Nephron progenitor cell (in vitro differentiated cells): ENCODE results near the gene YIF1A.
A peak's percentile ranks its signal among the peaks of the same experiment; 100 is the strongest.

Experiments used
- DNase-seq: peaks from one replicate; pipeline ENCODE4 v3.0.0; 2021
- H3K27ac Mint-ChIP-seq: 2 replicates; pipeline ENCODE4 v1.8.0; 2021; ENCODE audit warnings: mild to moderate bottlenecking, moderate library complexity, mixed read lengths
- H3K27me3 Mint-ChIP-seq: 2 replicates; pipeline ENCODE4 v1.8.0; 2021; ENCODE audit warnings: mild to moderate bottlenecking, low read depth, mixed read lengths; ENCODE audit not compliant: poor library complexity
- H3K36me3 Mint-ChIP-seq: 2 replicates; pipeline ENCODE4 v1.8.0; 2021; ENCODE audit warnings: low read depth, mixed read lengths
- H3K4me1 Mint-ChIP-seq: 2 replicates; pipeline ENCODE4 v1.8.0; 2021; ENCODE audit warnings: mixed read lengths
- H3K4me3 Mint-ChIP-seq: 2 replicates; pipeline ENCODE4 v1.8.0; 2021; ENCODE audit warnings: mild to moderate bottlenecking, moderate library complexity, mixed read lengths
- H3K9me3 Mint-ChIP-seq: 2 replicates; pipeline ENCODE4 v1.8.0; 2021; ENCODE audit warnings: mild to moderate bottlenecking, moderate library complexity, mixed read lengths
- TF ChIP-seq, protein P1 (sequence below): fragments of 200-600 bp; sonication (generic); IDR thresholded peaks from 2 replicates; pipeline ENCODE4 v1.5.0; 2021; ENCODE audit warnings: antibody characterized with exemption

The YIF1A gene

DNA sequence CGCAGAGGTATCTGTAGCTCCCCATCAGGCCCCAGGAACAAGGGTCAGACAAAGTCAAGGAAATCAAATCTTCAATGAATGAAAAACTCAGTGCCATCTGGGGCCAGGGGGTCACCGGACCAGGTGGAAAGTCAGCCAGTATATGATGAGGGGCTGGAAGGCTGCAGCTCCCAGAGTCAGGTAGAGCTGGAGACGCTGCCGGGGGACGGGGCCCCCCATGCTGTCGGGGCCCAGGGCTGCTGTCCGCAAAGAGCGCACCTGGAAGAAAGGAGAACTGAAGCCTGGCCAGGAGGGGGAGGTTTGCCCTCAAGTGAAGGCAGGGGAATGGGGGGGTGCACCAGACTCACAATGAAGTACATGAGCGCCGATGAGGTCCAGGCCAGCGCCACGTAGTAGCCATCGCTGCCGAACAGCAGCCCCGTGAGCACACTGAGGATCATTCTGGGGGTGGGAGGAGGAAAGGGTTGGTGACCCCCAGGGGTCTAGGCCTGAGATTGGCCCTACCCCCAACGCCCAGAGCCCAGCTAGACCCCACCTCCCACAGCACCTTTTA lies 4.3 kb downstream of the YIF1A start:
- TF ChIP-seq, protein P1, sequence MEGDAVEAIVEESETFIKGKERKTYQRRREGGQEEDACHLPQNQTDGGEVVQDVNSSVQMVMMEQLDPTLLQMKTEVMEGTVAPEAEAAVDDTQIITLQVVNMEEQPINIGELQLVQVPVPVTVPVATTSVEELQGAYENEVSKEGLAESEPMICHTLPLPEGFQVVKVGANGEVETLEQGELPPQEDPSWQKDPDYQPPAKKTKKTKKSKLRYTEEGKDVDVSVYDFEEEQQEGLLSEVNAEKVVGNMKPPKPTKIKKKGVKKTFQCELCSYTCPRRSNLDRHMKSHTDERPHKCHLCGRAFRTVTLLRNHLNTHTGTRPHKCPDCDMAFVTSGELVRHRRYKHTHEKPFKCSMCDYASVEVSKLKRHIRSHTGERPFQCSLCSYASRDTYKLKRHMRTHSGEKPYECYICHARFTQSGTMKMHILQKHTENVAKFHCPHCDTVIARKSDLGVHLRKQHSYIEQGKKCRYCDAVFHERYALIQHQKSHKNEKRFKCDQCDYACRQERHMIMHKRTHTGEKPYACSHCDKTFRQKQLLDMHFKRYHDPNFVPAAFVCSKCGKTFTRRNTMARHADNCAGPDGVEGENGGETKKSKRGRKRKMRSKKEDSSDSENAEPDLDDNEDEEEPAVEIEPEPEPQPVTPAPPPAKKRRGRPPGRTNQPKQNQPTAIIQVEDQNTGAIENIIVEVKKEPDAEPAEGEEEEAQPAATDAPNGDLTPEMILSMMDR, result no peak
- Mint-ChIP-seq H3K36me3 (no peaks in the 10 kb centered on the region), H3K4me3 (no peak overlapping the region), H3K4me1 (peaks cover 47% of the 10 kb centered on the region), H3K9me3 (no peaks in the 10 kb centered on the region), H3K27ac (no peak overlapping the region), H3K27me3 (peaks cover 21% of the 10 kb centered on the region)
- DNase-seq, result no peak

DNA sequence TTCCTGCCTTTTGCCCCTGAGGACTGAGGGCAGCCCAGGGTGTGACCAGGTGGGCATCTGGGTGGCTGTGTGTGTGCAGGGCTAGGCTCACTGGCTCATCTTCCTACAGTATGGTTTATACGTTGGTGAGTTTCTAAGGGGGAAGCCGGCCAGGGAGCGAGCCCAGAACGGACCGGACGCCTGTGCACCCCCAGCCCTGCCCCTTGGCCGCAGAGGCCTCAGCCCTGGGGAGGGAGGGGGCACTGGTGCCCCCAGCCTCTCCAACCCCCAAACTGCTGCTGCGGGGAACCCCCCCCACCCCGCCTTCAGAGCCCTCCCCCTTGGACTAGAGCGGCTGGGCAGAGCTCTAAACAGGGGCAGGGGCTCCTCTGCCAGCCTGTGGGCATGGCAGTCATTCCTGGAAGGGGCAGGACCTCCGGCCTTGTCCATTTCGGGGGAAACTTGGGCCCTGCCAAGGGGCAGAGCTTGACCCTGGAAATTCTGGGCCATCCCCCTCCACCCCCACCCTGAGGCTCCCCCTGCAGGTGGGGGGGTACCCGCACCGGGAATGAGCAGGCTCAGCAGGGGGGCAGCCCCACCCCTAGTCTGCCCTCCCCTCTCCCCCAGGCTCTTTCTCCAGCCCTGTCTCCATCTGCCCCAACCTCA lies 5.4 kb downstream of the YIF1A start:
- Mint-ChIP-seq H3K9me3 (no peaks in the 10 kb centered on the region), H3K4me1 (peaks cover 50% of the 10 kb centered on the region), H3K27ac (no peak overlapping the region), H3K27me3 (peaks cover 22% of the 10 kb centered on the region), H3K4me3 (no peak overlapping the region), H3K36me3 (no peaks in the 10 kb centered on the region)
- no peak for DNase-seq
- TF ChIP-seq, protein P1, result no peak

DNA sequence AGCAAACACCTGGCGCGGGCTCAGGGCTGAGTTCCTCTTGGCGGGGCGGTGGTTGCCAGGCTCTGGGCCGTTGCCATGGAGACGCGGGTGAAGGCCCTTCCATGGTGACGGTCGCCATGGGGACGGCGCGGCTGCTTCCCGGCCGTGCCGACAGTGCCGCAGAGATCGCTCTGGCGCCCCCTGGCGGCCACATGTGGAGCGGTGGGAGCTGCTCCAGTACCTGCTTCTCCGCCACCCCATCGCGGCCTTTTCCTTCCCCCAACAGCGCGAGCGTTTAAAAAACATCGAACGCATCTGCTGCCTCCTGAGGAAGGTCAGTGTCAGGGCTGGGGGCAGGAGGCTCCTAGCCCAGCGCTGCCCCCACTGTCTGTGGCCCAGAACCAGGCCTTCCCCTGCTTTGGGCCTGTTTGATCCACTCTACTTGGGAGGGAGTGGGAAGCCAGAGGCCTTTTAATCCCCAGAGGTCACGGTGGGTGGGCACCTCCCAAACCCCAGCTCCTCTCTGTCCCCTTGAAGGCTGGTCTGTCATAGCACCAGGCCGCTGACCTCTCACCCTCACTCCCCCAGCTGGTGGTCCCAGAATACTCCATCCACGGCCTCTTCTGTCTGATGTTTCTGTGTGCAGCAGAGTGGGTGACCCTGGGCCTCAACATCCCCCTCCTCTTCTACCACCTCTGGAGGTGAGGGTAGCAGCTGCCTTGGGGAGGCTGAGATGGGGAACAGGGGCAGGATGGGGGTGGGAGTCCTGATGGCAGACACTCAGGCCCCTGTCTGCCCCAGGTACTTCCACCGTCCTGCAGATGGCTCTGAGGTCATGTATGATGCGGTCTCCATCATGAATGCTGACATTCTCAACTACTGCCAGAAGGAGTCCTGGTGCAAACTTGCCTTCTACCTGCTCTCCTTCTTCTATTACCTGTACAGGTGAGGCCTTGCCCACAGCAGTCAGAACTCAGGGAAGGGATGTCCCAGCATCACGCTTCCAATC lies 6.2 kb downstream of the YIF1A start:
- Mint-ChIP-seq H3K36me3 (no peaks in the 10 kb centered on the region), H3K27me3 (peaks cover 18% of the 10 kb centered on the region), H3K4me1 (peaks cover 46% of the 10 kb centered on the region), H3K27ac (no peak overlapping the region), H3K4me3 (no peak overlapping the region), H3K9me3 (no peaks in the 10 kb centered on the region)
- TF ChIP-seq, protein P1, result peak; percentile 96
- DNase-seq, result peak; percentile 100

DNA sequence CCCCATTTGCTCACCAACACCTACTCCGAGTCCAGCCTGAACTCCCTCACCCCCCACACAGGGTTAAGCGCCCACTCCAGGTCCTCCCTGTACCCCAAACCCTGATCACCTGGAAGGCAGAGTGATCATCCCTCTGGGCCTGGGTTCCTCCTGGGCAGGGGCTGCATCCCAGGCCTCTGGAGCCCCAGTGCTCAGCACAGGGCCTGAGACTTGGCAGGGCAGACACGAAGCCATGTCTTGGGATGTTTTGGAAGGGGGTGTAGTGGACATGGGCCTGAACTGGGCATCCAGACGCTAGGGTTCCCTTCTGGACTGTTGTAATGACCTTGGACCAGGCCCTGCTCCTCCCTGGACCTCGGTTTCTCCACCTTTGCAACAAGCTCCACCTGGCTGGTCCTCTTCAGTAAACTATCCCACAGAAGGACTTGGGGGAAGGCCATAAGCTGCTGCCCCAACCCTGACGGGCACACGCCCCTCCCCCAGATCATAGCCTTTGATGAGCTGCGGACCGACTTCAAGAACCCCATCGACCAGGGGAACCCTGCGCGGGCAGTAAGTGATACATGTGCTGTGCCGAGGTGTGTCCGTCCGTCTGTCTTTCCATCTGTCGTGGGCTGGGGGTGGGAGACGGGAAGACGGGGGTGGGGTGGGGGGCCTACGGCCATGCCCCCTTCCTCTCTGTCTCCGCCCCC lies 7.0 kb downstream of the YIF1A start:
- Mint-ChIP-seq H3K4me1 (peaks cover 39% of the 10 kb centered on the region), H3K9me3 (no peaks in the 10 kb centered on the region), H3K27ac (no peak overlapping the region), H3K36me3 (no peaks in the 10 kb centered on the region), H3K4me3 (no peak overlapping the region), H3K27me3 (peaks cover 18% of the 10 kb centered on the region)
- no peak for DNase-seq
- TF ChIP-seq, protein P1, result no peak

DNA sequence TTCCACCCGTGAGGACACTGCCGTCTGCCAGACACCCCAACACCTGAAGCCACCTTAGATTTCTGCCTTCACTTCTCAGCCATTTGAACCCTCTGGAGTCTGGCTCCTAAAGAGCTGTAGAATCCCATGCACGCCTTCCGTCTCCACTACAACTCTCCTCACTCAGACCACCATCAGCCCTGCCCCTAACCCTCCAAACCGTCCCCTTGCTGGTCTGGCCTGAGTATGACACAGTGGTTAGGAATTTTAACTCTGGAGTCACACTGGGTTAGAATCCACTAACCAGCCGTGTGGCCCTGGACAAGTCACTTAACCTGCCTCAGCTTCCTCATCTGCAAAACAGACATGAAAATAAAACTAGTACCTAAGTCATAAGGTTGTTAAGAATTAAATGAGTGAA lies 7.9 kb downstream of the YIF1A start:
- H3K27me3 Mint-ChIP-seq, result peaks cover 18% of the 10 kb centered on the region
- H3K9me3 Mint-ChIP-seq, result no peaks in the 10 kb centered on the region
- peak overlapping the region; percentile 53 for H3K4me3 Mint-ChIP-seq
- TF ChIP-seq, protein P1, result no peak
- no peak overlapping the region for H3K27ac Mint-ChIP-seq
- H3K36me3 Mint-ChIP-seq, result peaks cover 5% of the 10 kb centered on the region
- peaks cover 36% of the 10 kb centered on the region for H3K4me1 Mint-ChIP-seq
- DNase-seq, result no peak
